Activated CD4-positive, alpha-beta T cell treated with anti-CD3 and anti-CD28 coated beads, Interleukin-2, amount 10 ng/mL, durations not matched to agents 24 days and 14 days (primary cell): ENCODE measurements around the gene BLACAT1. TPM values are rescaled to one million over a fixed set of nuclear protein-coding genes. Genes with fewer than 3 reads are reported as not detected.

ENCODE experiments used
- DNase-seq: peaks from one replicate; pipeline ENCODE4 v3.0.0; 2022
- H3K27ac Mint-ChIP-seq: one replicate; pipeline ENCODE4 v1.8.0; 2022; ENCODE audit warnings: mild to moderate bottlenecking, mixed read lengths
- H3K27me3 Mint-ChIP-seq: one replicate; pipeline ENCODE4 v1.8.0; 2022; ENCODE audit warnings: mixed read lengths
- H3K36me3 Mint-ChIP-seq: one replicate; pipeline ENCODE4 v1.8.0; 2022; ENCODE audit warnings: low read depth, mild to moderate bottlenecking, mixed read lengths
- H3K4me1 Mint-ChIP-seq: one replicate; pipeline ENCODE4 v1.8.0; 2021; ENCODE audit warnings: mixed read lengths
- H3K4me3 Mint-ChIP-seq: one replicate; pipeline ENCODE4 v1.8.0; 2022; ENCODE audit warnings: mild to moderate bottlenecking, moderate library complexity, mixed read lengths
- H3K9me3 Mint-ChIP-seq: one replicate; pipeline ENCODE4 v1.8.0; 2021; ENCODE audit warnings: mixed read lengths
- intact Hi-C: fragments of 100-400 bp; cut with micrococcal nuclease; formaldehyde crosslinking; loops from one replicate; pipeline ENCODE4 v1.15.1; 2023
- total RNA-seq: library from RNA; stranded (reverse); gene quantifications from 2 replicates; pipeline ENCODE4 v1.2.3, GENCODE V29; 2022

Gene BLACAT1
- total RNA-seq, 1 donor from 2014 or later = 0.16 TPM

DNA sequence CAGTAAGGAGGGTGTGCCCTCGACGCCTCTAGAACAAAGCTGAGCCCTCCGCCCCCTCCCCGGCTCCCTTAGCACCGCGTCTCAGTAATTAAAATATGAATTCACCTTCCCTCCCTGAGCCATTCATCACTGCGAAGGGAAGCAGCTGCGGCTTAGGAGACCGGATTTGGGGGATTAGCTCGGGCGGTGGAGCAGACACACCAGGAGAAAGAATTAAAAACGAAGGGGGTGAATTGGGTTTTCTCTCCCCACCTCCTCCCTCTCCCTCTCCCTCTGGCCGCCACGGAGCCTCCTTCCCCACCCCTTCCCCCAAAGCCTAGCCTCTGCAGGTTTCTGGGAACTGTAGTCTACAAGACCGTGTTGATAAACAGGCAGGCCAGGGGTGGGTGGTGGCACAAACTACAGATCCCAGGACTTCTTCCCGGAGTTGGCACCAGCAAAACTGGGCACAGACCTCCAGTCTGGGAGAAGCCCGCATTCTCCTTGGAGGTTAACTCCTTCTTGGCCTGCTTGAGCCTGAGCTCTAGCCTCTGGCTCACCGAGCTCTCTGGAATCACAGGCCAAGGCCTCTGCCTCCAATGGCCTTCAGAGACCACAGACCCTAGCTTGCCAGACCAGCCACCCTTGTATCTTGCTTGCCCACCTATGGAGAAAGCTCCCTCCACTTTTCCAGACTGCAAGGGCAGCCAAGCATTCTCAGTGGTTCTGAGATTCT lies 10.8 kb downstream of the BLACAT1 start:
- intact Hi-C loops = loop anchor here (5.0 kb wide), 1 partner anchor 42 kb away; no protein-coding TSS in a partner anchor
- no peaks in the 10 kb centered on the region for H3K9me3 Mint-ChIP-seq
- H3K36me3 Mint-ChIP-seq = no peaks in the 10 kb centered on the region
- DNase-seq = no peak
- peaks cover 3% of the 10 kb centered on the region for H3K27me3 Mint-ChIP-seq
- peaks cover 22% of the 10 kb centered on the region for H3K4me1 Mint-ChIP-seq
- H3K4me3 Mint-ChIP-seq = no peak overlapping the region
- no peak overlapping the region for H3K27ac Mint-ChIP-seq

DNA sequence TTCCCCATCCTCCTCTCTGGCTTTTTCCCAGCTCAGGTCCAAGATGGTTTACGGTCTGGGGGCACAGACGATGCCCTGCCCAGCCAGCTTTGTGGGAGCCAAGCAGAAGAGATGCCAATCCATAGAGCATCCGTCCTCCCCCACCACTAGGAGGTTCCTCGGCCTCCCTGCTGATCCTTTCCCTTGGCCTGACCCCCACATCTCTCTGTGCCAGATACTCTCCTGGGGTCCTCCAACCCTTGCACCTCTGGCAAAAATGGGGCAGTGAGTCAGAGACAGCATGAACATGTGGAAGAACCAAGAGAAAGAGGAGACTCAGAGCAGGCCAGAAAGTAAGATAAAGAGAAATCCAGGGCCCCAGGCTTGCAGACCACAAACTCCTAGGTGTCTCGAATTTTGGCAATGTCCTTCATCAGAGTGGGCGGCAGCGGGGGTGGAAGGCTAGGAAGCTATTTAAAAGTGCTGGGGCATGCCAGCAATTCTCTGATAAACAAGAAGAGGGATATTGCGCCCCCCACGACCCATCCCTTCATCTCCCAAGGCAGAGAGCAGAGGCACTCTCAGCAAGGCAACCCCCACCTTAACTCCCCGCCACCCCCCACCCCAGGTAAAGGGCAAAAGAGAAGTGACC lies 11.4 kb downstream of the BLACAT1 start:
- DNase-seq = no peak
- no peaks in the 10 kb centered on the region for H3K36me3 Mint-ChIP-seq
- no peak overlapping the region for H3K27ac Mint-ChIP-seq
- intact Hi-C loops = loop anchor here (5.0 kb wide), 1 partner anchor 43 kb away; no protein-coding TSS in a partner anchor
- no peaks in the 10 kb centered on the region for H3K9me3 Mint-ChIP-seq
- peaks cover 3% of the 10 kb centered on the region for H3K27me3 Mint-ChIP-seq
- H3K4me3 Mint-ChIP-seq = no peak overlapping the region
- peaks cover 23% of the 10 kb centered on the region for H3K4me1 Mint-ChIP-seq

DNA sequence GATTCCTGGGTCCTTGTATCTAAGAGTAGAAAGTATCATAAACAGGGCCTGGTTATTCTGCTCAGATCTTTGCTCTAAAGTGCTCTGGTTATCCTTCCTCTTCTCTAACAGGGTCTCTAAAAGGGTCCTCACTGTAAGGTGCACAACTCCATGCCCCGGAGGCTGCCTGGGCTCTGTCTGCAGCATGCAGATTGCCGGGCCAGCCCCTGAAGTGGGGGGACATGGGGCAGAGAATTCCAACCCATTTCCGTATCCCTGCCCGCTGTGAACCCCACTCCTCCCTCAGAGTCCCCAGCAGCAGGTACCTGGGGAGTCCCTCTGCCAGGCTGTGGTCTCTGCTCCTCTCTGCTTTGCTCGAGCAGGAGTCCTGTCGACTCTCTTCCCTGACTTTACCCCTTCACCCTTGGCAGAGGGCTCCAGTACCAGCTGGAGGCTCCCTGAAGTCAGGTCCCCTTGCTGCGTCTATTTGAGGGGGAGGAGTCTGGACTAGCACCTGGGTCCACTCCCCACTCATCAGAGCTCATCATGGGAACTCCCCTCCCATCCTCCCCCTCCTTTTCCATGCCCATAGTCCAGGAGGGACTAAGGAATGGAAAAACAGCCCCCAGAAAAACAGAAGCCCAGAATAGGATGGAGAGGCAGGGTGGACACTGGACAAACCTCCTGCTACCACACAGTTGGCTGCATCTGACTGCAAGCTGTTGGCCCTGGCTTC lies 12.1 kb downstream of the BLACAT1 start:
- DNase-seq = no peak
- H3K36me3 Mint-ChIP-seq = no peaks in the 10 kb centered on the region
- H3K27ac Mint-ChIP-seq = no peak overlapping the region
- intact Hi-C loops = loop anchor here (5.0 kb wide), 1 partner anchor 44 kb away; no protein-coding TSS in a partner anchor
- H3K9me3 Mint-ChIP-seq = no peaks in the 10 kb centered on the region
- peaks cover 22% of the 10 kb centered on the region for H3K4me1 Mint-ChIP-seq
- H3K4me3 Mint-ChIP-seq = no peak overlapping the region
- peaks cover 5% of the 10 kb centered on the region for H3K27me3 Mint-ChIP-seq

DNA sequence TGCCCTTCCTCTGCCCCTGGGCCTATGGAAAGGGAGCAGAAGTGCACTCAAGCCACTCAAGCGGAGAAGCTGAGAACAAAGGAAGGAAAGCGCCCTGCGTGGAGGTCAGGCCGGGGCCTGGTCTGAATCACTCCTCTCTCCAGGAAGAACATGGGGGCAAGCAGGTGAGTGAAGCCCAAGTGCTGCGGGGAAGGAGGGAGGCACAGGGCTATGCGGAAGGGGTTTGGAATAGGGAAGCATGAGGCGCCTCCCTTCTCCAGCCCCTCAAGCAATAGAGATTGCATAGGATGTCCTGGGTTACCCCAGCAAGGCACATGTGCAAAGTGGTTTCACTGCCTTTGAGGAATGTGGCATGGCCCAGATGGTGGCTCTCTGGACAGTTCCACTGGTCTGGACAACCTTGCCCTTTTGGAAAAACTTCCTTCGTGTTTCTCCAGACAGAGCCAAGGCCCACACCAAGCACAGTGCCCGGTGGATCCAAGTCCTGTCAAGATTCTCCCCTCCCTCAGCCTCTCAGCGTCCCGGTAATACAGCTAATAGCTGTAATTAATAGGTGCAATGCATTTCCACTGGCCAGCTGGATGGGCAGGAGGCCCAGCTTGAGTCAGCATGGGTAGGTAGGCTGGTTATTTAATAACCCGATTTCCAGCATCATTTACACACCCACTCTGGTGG lies 13.7 kb downstream of the BLACAT1 start:
- peaks cover 7% of the 10 kb centered on the region for H3K27me3 Mint-ChIP-seq
- H3K36me3 Mint-ChIP-seq = no peaks in the 10 kb centered on the region
- H3K4me1 Mint-ChIP-seq = peaks cover 22% of the 10 kb centered on the region
- no peak overlapping the region for H3K4me3 Mint-ChIP-seq
- no peaks in the 10 kb centered on the region for H3K9me3 Mint-ChIP-seq
- intact Hi-C loops = loop anchor here (5.0 kb wide), 1 partner anchor 45 kb away; no protein-coding TSS in a partner anchor
- no peak overlapping the region for H3K27ac Mint-ChIP-seq
- no peak for DNase-seq

DNA sequence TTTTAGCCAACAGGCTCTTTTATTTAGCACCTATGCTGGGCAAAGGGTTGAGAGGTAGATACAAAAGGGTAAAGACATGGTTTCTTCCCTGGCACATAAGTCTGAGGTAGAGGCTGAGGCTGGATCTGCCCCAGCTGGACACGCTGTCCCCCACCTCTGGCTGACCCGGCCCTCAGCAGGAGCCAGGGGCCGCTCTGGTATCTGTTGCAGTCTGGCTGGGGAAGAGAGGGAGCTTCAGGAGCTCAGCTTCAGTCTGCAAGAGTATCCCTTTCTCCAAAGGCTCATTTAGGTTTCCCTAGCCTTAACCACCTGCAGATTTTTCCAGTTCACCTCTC lies 14.2 kb downstream of the BLACAT1 start:
- peak overlapping the region; percentile 91 for H3K27ac Mint-ChIP-seq
- no peaks in the 10 kb centered on the region for H3K9me3 Mint-ChIP-seq
- peak overlapping the region; percentile 82 for H3K4me3 Mint-ChIP-seq

DNA sequence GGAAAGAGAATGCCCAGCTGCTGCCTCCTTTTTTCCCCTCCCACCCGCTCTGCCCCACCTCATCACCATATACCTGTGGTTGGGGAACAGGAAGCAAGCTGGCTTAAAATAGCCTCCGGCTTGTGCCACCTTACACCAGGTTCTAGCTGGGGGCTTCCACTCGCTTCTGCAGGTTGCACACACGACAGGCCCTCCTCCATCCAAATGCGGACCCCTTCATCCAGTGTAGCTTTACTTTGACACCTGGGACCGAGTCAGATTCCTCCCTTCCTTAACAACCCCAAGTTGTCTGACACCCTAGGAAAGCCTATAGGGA lies 14.6 kb downstream of the BLACAT1 start:
- H3K9me3 Mint-ChIP-seq = no peaks in the 10 kb centered on the region
- peaks cover 22% of the 10 kb centered on the region for H3K4me1 Mint-ChIP-seq
- peaks cover 9% of the 10 kb centered on the region for H3K27me3 Mint-ChIP-seq
- no peaks in the 10 kb centered on the region for H3K36me3 Mint-ChIP-seq
- DNase-seq = no peak
- H3K27ac Mint-ChIP-seq = peak overlapping the region; percentile 91
- intact Hi-C loops = loop anchor here (5.0 kb wide), 1 partner anchor 46 kb away; no protein-coding TSS in a partner anchor
- H3K4me3 Mint-ChIP-seq = peak overlapping the region; percentile 82

More for the DNA sequence above, 14.2 kb downstream of the BLACAT1 start:
- intact Hi-C loops = loop anchor here (5.0 kb wide), 1 partner anchor 46 kb away; no protein-coding TSS in a partner anchor
- Mint-ChIP-seq H3K4me1 (peaks cover 22% of the 10 kb centered on the region), H3K27me3 (peaks cover 7% of the 10 kb centered on the region), H3K36me3 (no peaks in the 10 kb centered on the region)
- DNase-seq = no peak

DNA sequence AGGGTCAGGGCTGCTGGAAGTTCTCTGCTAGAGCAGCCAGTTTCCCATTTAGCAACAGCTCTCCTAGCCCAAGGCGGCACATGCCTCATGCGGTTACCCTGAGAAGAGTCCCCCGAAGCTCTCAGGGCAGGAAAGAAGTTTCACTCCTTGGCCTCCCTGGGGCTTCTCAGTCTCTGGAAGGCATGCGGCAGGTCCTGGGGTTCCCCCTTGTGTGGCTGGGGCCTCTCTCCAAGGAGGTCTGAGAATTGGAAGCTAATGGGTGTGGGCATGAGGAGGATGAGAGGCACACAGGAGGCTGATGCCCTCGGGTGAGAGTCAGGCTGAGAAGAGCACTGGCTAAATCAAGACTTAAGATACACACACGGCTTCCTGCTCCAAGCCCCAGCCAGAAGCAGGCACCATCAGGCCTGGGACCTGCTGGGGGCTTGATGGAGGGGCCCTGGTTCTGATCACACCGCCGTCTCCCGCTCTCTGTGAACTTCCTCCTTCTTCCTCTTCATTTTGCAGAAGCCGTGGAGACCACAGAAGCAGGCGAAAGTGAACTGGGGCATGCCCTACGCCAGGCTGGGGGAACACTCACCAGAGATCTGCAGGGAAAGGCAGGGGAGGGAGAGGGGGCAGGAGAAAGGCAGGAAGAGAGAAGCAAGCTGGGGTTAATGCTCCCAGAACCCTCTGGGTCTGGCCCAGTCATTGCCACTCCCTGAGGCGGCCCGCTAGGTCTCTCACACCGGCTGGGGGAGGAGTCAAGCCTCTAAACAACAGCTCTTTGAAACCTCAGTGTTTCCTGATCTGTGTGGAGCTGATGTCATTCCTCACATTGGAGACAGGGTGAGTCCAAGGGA lies 15.1 kb downstream of the BLACAT1 start:
- intact Hi-C loops = loop anchor here (5.0 kb wide), 1 partner anchor 47 kb away; no protein-coding TSS in a partner anchor
- Mint-ChIP-seq H3K9me3 (no peaks in the 10 kb centered on the region), H3K27me3 (peaks cover 11% of the 10 kb centered on the region), H3K27ac (peak overlapping the region; percentile 91), H3K36me3 (no peaks in the 10 kb centered on the region), H3K4me1 (peaks cover 22% of the 10 kb centered on the region), H3K4me3 (peak overlapping the region; percentile 82)
- peak; percentile 91 for DNase-seq

DNA sequence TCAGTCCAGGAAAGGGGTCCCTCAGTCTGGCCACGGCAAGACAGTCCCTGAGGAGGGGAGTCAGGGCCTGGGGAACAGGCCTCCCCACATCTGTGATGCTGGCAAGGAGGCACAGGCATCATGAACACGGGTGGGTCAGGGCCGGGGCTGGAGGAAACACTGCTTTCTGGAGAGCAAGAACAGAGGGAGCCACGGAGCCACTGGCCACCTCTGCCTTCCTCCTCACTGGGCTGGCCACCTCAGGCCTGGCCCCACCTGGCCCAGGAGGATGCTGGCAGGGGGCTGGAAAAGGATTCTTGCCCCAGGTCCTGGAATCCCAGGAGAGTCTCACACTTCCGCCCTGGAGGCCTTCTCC lies 15.7 kb downstream of the BLACAT1 start:
- Mint-ChIP-seq H3K9me3 (no peaks in the 10 kb centered on the region), H3K27ac (peak overlapping the region; percentile 91), H3K4me3 (peak overlapping the region; percentile 82), H3K27me3 (peaks cover 13% of the 10 kb centered on the region), H3K36me3 (no peaks in the 10 kb centered on the region), H3K4me1 (peaks cover 22% of the 10 kb centered on the region)
- intact Hi-C loops = loop anchor here (5.0 kb wide), 1 partner anchor 47 kb away; no protein-coding TSS in a partner anchor
- DNase-seq = no peak

DNA sequence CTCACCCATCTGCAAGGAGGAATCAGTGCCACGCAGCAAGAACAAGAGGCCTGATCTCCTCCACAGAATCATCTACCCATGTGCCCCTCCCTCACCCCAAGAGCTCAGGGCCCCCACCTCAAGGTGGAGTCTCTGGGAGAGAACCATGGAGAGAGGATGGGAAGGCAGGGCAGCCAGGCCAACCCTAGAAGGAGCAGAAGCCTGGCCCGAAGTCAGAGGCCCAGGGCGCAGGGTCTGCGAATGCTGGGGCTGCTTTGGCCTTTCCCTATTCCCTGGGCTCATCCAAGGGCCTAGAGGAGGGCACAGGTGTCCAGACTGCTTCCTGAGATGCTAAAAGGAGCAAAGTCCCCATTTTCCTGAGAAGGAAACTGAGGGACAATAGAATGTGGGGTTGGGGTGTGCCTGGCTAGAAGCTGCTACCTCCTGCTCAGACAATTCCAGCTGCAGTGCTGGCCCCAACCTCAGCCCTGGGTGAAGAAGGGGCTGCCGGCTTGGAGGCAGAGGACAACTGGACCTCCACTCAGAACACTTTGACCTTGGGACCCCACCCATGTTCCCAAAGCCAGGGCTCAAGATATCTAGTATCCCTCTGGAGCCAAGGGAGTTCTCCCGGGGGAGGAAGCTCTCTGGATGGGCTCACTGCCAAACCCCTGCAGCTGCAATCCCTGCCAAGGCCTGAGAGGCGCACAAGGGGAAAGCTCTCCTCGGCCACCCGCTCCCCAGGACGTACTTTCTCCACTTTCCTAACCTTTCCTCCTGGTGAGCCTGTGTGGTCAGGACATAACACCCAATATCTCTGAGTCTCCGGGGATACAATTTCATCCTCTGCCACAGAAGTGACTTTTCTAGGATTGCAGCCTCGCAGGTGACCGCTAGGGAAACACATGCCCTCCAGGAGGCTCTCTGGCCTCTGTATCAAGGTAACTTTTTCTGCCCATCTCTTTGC lies 17.4 kb downstream of the BLACAT1 start:
- H3K36me3 Mint-ChIP-seq = no peaks in the 10 kb centered on the region
- H3K27ac Mint-ChIP-seq = no peak overlapping the region
- no peaks in the 10 kb centered on the region for H3K9me3 Mint-ChIP-seq
- peaks cover 17% of the 10 kb centered on the region for H3K27me3 Mint-ChIP-seq
- peaks cover 22% of the 10 kb centered on the region for H3K4me1 Mint-ChIP-seq
- no peak for DNase-seq
- intact Hi-C loops = no loop called here
- no peak overlapping the region for H3K4me3 Mint-ChIP-seq

DNA sequence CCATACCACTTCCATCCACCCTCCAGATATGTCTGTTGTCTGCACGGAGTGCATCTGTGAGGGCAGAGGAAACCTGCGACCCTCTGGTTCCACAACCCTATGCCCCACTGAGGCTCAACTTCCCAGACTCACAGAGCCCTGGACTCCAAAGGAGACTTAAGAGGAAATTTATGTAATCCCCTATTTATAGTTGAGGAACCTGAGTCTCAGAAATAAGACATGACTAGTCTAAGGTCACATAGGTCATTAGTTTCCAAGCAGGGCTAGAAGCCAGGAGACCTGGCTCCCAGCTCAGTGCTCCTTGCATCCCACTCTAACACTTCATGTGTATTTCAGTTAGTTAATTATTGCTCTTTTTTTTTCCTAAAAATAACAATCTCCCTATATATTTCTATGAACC lies 18.3 kb downstream of the BLACAT1 start:
- Mint-ChIP-seq H3K27me3 (peaks cover 17% of the 10 kb centered on the region), H3K36me3 (no peaks in the 10 kb centered on the region), H3K4me1 (peaks cover 22% of the 10 kb centered on the region), H3K4me3 (no peak overlapping the region), H3K27ac (no peak overlapping the region), H3K9me3 (no peaks in the 10 kb centered on the region)
- intact Hi-C loops = no loop called here
- no peak for DNase-seq

DNA sequence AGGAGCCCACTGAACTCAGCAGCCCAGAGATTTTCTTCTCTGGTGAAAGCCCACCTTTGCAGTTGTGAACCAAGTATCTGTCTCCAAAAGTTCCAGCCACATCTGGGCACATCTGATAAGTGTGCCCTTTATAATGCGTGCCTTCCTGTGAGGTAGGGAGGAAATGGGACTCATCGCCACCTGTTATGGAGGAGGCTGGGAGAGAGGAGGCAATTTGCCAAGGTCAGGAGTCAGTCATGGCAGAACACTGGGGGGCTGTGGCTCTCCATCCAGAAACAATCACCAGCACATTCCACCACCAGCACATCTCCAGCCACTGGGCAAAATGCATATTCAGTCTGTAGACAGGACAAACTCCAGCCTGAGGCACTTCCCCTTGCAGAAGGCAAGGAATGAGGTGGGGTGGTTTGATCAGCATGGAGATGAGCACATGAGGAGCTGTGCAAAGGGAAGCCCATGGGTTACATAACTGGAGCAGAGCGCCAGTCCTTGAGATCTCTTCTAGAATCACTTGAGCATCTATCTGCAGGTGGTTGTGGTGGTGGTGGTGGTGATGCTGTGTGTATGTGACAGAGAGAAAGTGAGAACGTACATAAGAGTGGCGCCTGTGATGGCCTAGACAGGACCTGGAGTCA lies 19.0 kb downstream of the BLACAT1 start:
- peaks cover 21% of the 10 kb centered on the region for H3K4me1 Mint-ChIP-seq
- no peak for DNase-seq
- intact Hi-C loops = no loop called here
- H3K36me3 Mint-ChIP-seq = no peaks in the 10 kb centered on the region
- peaks cover 22% of the 10 kb centered on the region for H3K27me3 Mint-ChIP-seq
- no peak overlapping the region for H3K4me3 Mint-ChIP-seq
- no peaks in the 10 kb centered on the region for H3K9me3 Mint-ChIP-seq
- no peak overlapping the region for H3K27ac Mint-ChIP-seq
